Omental fat pad (tissue), 4 donors: ENCODE results near the gene JAML. TPM values are rescaled to one million over a fixed set of nuclear protein-coding genes. Genes with fewer than 3 reads are reported as not detected.

Source experiments
- ATAC-seq: fragments of 150-250 bp; one replicate; pipeline ENCODE4 v1.9.1; 2016; ENCODE audit warnings: mild to moderate bottlenecking, moderate library complexity; ENCODE audit not compliant: low FRiP score
- DNase-seq: peaks from one replicate; pipeline ENCODE4 v3.0.0-alpha.2; 2019; ENCODE audit warnings: low spot score
- CTCF ChIP-seq, 3 donors: fragments of 450-650 bp; IDR thresholded peaks; one replicate each; pipeline ENCODE4 v1.5.1; 2016 to 2017; ENCODE audit warnings: antibody characterized with exemption in 3 of 3, mild to moderate bottlenecking in 3 of 3, moderate library complexity in 2 of 3
- total RNA-seq, 4 donors: library from RNA; depleted of rRNA; stranded (reverse); fragments of >200 nt; gene quantifications; one replicate each; pipeline ENCODE4 v1.1.0, GENCODE V29; 2016

JAML gene
- total RNA-seq, 4 donors from 2014 or later, result 9.9 to 35.9 (median 13.7) TPM

DNA sequence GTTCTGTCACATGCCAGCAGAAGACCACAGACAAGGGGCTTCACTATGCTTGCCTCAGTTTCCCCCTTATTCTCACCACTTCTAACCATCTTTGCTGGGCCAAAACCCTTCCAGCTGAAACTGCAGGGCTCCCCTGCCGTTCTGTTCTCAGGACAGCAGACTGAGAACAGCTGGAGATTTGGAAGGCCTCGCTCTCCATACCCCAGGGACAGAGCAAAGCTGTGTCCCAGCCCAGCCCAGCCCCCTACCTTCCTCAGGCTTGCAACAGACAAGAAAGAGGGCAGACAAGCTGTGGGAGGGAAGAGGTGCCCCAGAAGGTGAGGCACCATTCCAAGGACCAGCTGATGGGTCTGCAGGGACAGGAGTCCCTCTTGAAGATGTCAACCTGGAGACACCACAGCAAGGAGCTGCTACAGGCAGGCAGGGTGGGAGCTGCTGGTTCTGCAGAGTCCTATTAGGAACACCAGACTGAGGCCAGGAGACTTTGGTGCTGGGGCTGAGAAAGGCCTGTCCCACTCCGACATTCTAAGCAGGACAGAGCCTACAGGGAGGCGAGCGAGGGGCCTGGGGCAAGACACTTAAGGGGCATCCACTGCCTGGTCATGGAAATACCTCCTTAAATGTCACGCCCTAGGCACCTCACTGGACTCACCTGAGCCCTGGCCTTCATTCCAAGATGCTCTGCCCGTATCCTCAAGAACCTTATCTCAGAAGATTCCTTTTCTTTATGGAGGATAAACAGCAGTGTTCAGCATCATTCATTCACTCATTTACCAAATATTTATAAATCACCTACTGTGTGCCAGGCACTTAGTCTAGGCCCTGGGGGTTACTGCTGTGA, 55.3 kb downstream of the JAML start:
- no peak for TF ChIP-seq CTCF (IDR thresholded peaks at IDR 0.05)
- no peak for DNase-seq

DNA sequence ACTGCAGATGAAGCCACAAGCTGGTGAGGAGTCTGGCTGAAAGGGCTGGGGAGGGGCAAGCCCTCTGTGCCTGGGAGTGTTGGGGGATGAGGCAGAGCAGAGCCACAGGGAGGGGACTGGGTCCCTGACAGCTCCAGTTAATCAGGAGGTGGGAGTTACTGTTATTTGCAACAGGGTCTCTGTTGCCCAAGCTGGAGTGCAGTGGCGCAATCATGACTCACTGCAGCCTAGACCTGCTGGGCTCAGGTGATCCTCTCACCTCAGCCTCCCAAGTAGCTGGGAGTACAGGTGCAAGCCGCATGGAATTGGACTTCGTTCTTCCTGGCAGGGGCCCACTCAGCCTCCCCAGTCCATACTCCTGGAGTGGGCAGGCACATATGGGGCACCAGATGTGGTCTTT, 56.1 kb downstream of the JAML start:
- no peak for DNase-seq
- TF ChIP-seq CTCF (IDR thresholded peaks at IDR 0.05), result no peak
- ATAC-seq, result no peak

More for the DNA sequence above, 55.3 kb downstream of the JAML start:
- ATAC-seq, result no peak

GRCh38 chr11:118168316-118168715, 56.5 kb downstream of the JAML start:
- DNase-seq (no peak), ATAC-seq (no peak)
- no peak for TF ChIP-seq CTCF (IDR thresholded peaks at IDR 0.05)

- no peak for TF ChIP-seq CTCF (IDR thresholded peaks at IDR 0.05)
- DNase-seq, result no peak
- ATAC-seq, result no peak
Observed at GRCh38 chr11:118167906-118168305, 56.9 kb downstream of the JAML start.

- ATAC-seq, result no peak
- DNase-seq, result no peak
- no peak for TF ChIP-seq CTCF (IDR thresholded peaks at IDR 0.05)
Observed at GRCh38 chr11:118167253-118167652, 57.6 kb downstream of the JAML start.

- ATAC-seq (no peak), DNase-seq (no peak)
- no peak for TF ChIP-seq CTCF (IDR thresholded peaks at IDR 0.05)
Observed at GRCh38 chr11:118166641-118167040, 58.2 kb downstream of the JAML start.

- no peak for DNase-seq
- no peak for TF ChIP-seq CTCF (IDR thresholded peaks at IDR 0.05)
- no peak for ATAC-seq
Observed at GRCh38 chr11:118164885-118165284, 59.9 kb downstream of the JAML start.
